DMS114 treated with DMSO at 0.1 percent for 48 hours (cell line): ENCODE data around the gene ASMTL.
"Not testable (repeated sequence)": the region's sequence is repeated elsewhere in the genome, so short reads cannot be mapped to it uniquely, and the experiment has no call there.

Experiments
- DNase-seq: peaks from one replicate; lab custom pipeline; 2025; ENCODE audit not compliant: unreplicated experiment; lab: John Stamatoyannopoulos, UW

Gene ASMTL

DNA sequence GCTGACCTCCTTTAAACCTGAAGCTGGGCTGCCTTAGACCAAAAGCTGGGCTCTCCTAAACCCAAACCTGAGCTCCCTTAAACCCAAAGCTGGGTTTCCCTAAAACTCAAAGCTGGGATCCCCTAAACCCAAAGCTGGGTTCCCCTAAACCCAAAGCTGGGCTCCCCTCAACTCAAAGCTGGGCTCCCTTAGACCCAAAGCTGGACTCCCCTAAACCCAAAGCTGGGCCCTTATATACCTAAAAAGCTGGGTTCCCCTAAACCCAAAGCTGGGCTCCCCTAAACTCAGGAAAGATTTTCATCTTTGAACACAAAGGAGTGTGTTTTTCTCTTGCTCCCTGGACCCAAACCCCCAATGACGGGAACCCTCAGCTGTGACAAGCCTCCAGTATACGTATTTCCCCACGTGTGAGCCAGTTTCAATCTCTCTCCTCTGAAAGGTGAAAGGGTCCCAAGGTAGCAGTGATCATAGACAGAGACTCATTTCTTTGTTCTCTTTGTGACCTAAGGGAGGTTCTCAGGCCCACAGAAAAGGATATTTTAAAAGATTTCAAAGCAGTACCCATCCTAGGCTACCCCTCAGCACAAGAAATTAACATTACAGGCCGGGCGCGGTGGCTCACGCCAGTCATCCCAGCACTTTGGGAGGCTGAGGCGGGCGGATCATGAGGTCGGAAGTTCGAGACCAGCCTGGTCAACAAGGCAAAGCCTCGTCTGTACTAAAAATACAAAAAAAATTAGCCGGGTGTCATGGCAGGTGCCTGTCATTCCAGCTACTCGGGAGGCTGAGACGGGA lies 31.3 kb upstream of the ASMTL start:
- DNase-seq, result no peak

DNA sequence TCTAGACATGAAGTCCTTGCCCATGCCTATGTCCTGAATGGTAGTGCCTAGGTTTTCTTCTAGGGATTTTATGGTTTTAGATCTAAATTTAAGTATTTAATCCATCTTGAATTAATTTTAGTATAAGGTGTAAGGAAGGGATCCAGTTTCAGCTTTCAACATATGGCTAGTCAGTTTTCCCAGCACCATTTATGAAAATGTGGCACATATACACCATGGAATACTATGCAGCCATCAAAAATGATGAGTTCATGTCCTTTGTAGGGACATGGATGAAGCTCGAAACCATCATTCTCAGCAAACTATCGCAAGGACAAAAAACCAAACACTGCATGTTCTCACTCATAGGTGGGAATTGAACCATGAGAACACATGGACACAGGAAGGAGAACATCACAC lies 29.8 kb upstream of the ASMTL start:
- not testable (repeated sequence) for DNase-seq

DNA sequence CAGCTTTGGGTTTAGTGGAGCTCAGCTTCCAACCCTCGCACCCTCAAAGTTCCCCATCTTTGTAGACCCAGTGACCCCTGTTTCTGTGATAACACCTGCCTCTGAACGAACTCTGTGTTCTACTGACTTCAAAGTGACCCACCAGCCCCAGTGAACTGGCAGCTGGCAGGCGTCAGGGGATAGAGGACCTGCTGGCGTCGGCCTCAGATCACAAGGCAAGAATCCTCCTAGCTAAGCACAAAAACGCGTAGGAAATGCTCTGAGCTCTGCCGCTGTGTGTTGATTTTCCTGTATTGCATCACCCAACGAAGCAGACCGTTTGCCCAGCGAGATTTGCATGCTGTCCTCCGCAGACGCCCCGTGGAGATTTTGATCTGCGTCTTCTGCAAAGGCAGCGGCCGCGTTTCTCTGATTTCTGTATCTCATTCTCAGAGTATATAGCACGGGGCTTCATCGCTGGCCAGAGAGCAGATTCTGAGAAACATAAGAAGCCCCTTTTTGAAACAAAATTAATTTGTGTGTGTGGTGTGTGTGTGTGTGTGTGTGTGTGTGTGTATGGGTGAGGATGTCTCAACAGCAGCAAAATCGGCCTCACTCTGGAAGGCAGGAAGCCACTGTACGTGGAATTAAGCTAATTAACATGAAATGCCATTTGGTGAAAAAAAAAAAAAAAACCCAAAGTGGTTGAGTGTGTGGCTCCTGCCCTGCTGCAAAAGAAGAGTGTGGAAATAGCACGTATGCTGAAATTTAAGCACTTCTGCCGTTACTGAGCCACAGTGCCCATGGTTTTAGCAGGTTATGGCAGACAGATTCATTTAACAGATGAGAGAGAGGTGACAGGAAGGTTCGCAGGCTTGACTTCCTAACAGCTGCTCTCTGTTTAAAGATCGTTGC lies 29.2 kb upstream of the ASMTL start:
- no peak for DNase-seq

DNA sequence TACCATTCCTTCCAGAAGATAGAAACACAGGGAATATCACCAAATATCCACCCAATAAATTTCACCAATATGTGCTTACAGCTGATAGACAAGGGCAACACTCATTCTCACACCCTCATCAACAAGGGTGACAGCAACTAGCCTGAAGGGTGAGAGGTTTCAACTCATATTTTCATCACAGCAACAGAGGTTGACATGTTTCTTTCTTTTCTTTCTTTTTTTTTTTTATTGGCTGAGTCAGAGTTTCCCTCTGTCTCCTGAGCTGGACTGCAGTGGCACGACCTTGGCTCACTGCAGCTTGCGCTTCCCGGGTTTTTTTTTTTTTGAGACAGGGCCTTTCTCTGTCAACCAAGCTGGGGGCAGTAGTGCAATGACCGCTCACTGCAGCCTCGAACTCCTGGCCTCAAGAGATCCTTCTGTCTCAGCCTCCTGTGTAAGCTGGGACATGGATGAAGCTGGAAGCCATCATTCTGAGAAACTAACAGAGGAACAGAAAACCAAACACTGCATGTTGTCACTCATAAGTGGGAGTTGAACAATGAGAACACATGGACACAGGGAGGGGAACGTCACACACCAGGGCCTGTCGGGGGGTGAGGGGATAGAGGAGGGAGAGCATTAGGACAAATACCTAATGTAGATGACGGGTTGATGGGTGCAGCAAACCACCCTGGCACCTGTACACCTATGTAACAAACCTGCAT lies 27.5 kb upstream of the ASMTL start:
- no peak for DNase-seq

DNA sequence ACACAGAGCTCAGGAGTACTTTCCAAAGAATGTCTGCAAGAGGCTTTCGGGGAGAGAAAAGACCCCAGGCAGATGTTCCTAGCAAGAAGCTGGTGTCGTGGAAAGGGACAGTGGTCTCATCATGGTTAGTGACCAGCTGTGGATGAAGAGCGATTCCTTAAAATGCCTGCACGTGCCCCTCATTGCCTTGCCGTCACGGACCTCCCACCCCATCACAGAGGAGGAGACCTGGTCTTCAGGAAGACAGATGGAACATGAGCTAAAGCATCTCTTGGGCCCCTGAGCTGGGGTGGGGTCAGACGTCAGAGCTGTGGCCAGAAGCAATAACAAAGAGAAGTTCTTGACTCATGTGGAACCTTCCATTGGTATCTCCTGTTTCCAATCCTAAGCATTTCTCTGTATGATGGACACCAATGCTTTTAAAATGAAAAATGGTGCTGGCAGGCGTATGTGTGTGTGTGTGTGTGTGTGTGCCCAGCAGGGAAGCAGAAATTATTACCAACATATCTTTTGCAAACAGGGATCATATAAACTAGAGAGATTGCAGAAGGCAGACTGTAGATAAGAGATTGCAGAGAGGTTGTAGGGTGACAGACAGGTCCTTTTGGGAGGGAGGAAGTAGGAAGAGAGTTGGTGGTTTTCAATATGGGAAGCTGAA lies 25.2 kb upstream of the ASMTL start:
- no peak for DNase-seq

DNA sequence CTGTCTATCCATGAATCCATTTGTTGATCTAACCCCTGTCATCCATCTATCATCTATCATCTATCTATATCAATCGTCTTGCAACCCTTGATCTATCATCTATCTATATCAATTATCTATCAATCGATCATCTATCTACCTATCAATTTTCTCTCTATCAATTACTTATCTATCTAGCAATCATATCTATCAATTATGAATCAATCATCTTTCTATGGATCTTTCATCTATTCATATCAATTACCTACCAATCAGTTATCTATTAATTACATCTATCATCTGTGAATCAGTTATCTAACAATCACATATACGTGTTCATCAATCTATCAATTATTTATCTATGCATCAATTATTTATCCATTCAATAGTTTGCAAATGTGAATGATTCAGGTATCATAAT lies 24.5 kb upstream of the ASMTL start:
- no peak for DNase-seq

DNA sequence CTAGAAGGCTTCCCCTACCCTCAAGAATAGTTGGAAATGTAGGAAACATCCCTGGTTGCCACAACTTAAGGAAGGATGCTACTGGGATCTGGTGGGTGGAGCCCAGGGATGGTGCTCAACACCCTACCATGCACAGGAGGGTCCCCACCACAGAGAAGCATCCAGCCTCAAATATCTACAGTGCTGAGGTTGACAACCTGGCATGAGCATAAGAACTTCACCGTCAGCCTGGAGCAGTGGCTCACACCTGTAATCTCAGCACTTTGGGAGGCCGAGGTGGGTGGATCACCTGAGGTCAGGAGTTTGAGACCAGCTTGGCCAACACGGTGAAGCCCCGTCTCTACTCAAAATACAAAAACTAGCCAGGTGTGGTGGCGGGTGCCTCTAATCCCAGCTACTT lies 24.0 kb upstream of the ASMTL start:
- DNase-seq, result no peak

DNA sequence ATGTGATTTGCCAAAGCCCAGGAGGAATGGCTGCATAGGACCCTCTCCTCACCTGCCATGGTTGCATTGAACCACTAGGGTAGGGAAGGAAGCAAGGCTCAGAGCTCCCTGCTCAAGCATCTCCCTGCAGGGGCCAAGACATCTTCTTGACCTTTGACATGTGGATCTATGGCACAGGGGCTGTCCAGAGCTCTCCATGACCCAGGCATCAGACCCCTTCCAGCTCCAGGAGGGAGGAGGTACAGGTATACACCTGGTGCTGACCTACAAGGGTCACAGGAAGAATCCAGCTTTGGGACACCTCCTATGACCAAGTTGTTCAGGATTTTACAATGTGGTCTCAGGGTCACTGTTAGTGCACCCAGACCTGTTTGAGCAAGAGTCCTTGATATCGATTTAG lies 23.2 kb upstream of the ASMTL start:
- DNase-seq, result no peak

DNA sequence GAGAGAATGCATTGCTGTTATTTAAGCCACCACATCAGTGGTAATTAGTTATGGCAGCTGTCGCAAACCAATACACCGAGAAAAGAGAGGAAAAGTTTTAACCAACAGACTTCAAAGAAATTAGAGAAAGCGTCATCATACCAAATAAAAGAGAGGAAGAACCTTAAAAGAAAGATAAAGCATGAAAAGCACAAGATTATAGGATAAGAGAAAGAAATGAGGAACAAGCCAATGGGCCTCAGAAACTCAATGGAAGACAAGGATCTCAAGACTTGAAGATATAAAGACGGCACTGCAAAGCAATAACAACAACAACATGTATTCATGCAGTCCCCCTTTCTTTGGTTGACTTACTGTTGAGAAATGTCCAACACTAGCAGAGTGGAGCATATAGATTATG lies 22.8 kb upstream of the ASMTL start:
- no peak for DNase-seq

DNA sequence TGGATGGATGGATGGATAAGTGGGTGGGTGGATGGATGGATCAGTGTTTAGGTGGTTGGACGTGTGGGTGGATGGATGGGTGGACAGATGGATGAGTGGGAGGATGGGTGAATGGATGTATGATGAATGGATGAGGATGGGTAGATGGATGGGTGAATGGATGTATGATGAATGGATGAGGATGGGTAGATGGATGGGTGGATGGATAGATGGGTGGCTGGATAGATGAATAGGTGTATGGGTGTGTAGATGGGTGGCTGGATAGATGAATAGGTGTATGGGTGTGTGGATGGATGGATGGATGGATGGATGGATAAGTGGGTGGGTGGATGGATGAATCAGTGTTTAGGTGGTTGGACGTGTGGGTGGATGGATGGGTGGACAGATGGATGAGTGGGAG lies 21.9 kb upstream of the ASMTL start:
- not testable (repeated sequence) for DNase-seq

DNA sequence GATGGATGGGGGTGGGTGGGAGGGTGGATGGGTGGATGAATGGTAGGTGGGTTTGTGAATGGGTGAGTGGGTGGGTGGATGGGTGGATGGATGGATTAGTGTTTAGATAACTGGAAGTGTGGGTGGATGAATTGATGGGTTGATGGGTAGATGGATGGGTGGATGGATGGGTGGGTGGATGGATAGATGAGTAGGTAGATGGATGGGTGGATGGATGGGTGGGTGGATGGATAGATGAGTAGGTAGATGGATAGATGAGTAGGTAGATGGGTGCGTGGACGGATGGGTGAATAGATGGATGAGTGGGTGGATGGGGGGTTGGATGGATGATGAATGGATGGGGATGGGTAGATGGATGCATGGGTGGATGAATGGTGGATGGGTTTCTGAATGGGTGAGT lies 20.3 kb upstream of the ASMTL start:
- no peak for DNase-seq

DNA sequence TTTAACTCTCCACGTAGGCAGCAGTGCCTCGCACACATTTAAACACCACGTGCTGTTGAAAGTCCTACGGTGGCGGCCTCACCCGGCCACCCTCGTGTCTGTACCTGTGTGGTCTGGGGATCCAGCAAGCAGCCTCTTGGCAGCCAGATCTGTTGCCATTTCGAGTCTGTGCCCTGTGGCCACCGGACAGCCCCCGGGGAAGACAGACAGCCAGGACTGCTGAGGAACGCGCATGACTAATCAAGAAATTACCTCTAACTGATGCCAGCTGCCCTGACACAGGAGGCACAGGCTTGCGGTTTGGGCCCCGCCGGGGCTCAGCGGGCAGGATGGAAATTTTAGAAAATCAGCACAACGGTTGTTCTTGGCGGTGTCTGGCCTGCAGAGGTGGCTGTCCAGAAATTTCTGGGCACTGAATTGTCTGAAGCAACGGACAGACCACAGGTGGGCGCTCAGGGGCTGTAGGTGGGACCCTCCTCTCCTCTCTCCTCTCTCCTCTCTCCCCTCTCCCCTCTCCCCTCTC lies 15.6 kb upstream of the ASMTL start:
- no peak for DNase-seq

DNA sequence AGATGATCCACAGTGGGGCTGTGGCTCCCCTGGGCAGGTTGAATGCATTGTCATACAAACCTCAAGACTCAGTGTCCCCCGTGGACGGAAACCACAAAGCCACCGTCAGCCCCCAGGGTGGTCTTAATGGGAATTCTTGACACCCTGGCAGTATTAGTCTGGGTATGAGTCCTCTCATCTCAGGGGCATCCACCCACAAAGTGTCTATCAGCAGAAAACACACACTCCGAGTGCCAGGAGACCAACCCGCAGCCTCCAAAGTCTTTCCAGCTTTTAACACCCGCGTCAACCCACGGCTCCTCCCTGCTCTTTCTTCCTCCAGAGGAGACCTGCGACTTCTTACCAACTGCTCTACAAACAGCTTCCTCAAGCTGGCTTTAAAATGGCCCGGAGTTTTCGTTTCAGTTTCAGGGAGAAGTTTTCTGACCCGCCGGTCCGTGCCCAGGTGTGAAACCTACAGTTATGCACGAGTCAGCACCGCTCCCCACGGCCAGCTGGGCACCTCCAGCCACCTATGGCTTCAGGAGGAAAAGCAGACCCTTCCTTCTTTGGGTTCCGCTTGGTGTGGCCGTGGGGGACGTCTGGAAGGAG lies 14.4 kb upstream of the ASMTL start:
- no peak for DNase-seq

DNA sequence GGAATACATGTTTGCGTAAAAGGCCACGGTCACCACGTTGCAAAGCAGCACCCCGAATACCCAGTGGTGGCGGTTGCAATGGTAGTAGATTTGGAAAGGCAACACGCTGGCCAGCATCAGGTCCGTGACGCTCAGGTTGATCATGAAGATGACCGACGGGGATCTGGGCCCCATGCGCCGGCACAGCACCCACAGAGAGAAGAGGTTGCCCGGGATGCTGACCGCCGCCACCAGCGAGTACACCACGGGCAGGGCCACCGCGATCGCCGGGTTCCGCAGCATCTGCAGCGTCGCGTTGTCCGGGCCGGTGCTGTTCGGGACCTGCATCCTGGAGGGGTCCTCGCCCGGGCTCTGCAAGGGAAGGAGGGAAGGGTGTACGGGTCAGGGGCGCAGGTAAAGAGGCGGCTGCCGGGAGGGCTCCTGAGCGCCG lies 13.5 kb upstream of the ASMTL start:
- no peak for DNase-seq

DNA sequence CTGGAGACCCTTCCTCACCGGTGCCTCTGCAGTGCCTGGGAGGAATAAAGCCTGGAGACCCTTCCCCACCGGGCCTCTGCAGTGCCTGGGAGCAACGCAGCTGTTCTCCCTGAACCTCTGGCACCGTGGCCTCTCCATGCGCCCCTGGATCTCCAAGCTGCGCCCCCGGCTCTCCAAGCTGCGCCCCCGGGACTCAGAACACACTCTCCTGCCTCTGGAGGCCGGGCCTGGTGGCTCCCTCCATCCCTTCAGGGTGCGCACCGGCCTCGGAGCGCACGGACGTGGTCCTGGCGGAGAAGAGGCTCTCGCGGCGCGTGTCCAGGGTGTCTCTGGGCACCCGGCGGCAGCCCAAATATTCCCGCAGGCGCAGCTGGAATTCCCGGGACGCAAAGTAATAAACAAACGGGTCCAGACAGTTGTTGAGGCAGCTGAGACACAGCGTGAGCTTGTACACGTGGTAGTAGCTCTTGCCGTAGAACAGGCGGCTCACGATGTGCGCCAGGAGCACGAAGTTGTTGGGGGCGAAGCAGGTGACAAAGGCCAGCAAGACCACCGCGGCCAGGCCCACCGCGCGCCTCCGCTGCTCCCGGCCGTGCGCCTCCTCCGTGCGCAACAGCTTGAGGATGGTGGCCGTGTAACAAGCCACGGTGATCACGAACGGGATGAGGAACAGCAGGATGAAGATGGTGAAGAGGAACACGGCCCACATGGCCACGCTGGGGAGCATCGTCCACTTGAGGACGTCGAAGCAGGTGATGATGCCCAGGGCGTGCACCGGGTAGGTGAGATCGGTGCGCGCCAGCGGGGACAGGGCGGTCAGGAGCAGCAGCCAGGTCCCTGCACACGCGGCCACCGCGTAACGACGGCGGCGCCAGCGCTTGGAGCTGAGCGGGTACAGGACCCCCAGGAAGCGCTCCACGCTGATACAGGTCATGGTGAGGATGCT lies 12.8 kb upstream of the ASMTL start:
- DNase-seq, result no peak

DNA sequence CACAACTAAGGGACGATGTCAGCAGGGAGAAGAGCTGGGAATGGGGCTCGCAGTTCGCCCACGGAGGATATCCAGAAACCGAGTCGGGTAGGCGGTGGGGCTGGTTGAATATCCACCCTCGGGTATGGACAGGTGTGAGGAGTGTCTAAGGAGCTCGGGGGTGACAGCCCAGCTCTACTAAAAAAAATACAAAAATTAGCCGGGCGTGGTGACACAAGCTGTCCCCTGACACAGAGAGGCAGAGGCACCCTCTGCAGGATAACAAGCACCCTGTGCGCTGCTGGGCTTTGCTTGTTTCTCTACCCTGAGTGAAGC lies 12.2 kb upstream of the ASMTL start:
- no peak for DNase-seq

DNA sequence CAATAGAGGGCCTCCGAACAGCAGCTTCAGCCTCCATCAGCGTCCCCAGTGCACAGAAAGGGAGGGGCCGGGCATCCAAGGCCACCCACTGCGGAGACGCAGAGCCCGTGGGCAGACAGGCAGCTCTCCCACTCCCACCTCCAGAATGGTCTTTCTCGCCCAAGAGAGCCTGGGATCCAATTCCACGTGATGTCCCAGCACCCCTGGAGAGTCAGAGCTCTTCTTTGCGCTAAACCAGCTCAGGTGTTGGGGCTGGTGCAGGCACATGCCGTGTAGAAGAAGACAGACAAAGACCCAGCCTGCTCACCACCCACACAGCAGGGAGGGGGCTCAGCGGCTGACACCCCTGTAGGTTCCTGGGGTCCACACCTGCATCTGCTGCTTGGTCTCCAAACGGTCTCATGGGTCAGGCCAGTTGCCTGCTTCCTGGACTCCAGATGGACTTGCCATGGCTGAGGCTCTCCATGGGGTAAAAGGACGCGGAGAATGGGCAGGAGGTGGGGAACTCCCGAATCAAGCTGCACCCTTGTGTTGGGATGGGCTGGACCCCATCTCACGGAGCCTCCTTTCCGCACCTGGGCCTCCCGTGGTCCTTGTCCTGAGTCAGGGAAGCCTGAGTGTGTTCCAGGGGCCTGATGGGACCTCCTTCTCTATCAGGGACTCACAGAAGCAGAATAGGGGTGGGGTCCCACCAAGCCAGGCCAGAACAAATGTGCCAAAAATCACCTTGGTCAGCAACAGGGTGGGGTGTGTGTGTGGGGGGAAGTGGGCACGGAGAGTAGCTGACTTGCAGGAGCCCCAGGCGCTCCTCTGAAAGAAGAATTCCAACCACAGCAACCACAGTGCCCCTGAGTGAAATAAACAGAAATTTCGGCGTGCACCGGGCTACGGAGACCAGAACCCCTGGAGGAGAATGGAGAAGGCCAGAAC lies 11.6 kb upstream of the ASMTL start:
- DNase-seq, result no peak

DNA sequence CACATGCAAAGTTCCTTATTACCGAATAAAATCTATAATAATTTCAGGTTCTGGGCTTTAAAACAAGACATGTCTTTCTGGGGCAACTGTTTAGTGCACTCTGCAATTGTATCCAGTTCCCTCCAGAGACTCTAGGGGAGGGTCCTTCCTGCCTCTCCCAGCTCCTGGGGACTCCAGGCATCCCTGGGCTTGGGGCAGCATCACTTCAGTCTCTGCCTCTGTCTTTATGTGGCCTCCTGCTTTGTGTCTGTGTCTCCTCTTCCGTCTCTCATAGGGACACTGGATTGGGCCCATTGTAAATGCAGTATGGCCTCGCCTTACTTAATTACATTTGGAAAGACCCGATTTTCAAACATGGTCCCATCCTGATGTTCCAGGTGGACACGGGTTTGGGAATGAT lies 10.9 kb upstream of the ASMTL start:
- DNase-seq, result no peak
